Measurements from ENCODE around the gene CDH13. TPM values are rescaled to one million over a fixed set of nuclear protein-coding genes. Genes with fewer than 3 reads are reported as not detected.

The CDH13 gene
- total RNA-seq, 1 experiment from 2014 or later = 2.1 TPM

GRCh38 chr16:83266848-83267553, 640.2 kb downstream of the CDH13 start:
- CTCF ChIA-PET = no interaction called here
- H3K27me3 ChIP-seq (replicated peaks; ENCODE audit: insufficient read depth, low read depth, low read length, poor library complexity) = peaks cover 4% of the 10 kb centered on the region
- TF ChIP-seq EZH2 (IDR thresholded peaks at IDR 0.05; ENCODE audit: borderline replicate concordance, low read depth, low read length, poor library complexity, severe bottlenecking) = no peak
- TF ChIP-seq CTCF (conservative IDR thresholded peaks at IDR 0.05; ENCODE audit: low read depth, low read length) = no peak
- no peaks in the 10 kb centered on the region for H3K36me3 ChIP-seq (ENCODE audit: insufficient read depth, low read length, poor library complexity, severe bottlenecking)
- H3K4me1 ChIP-seq (ENCODE audit: insufficient read depth, low read length, poor library complexity, severe bottlenecking) = no peaks in the 10 kb centered on the region
- DNase-seq (ENCODE audit: low spot score) = no peak
- no peaks in the 10 kb centered on the region for H3K9me3 ChIP-seq (ENCODE audit: low read depth, low read length, poor library complexity, severe bottlenecking)
- H3K4me3 ChIP-seq (ENCODE audit: low read depth, low read length, poor library complexity, severe bottlenecking) = no peak overlapping the region
- POLR2A ChIA-PET (ENCODE audit: low non-redundant PET) = no interaction called here
- H3K27ac ChIP-seq (ENCODE audit: low read depth, low read length, poor library complexity, severe bottlenecking) = no peak overlapping the region
- intact Hi-C loops (cut with micrococcal nuclease; ENCODE audit: unreplicated experiment) = no loop called here
- no TSS peak for BruUV-seq (replicated peaks)

- TF ChIP-seq EZH2 (IDR thresholded peaks at IDR 0.05; ENCODE audit: borderline replicate concordance, low read depth, low read length, poor library complexity, severe bottlenecking) (no peak), CTCF (conservative IDR thresholded peaks at IDR 0.05; ENCODE audit: low read depth, low read length) (no peak)
- H3K4me3 ChIP-seq (ENCODE audit: low read depth, low read length, poor library complexity, severe bottlenecking) = no peak overlapping the region
- ChIA-PET CTCF (no interaction called here), POLR2A (ENCODE audit: low non-redundant PET) (no interaction called here)
- H3K4me1 ChIP-seq (ENCODE audit: insufficient read depth, low read length, poor library complexity, severe bottlenecking) = no peaks in the 10 kb centered on the region
- peaks cover 4% of the 10 kb centered on the region for H3K27me3 ChIP-seq (replicated peaks; ENCODE audit: insufficient read depth, low read depth, low read length, poor library complexity)
- H3K27ac ChIP-seq (ENCODE audit: low read depth, low read length, poor library complexity, severe bottlenecking) = no peak overlapping the region
- intact Hi-C loops (cut with micrococcal nuclease; ENCODE audit: unreplicated experiment) = no loop called here
- DNase-seq (ENCODE audit: low spot score) = no peak
- no TSS peak for BruUV-seq (replicated peaks)
- no peaks in the 10 kb centered on the region for H3K9me3 ChIP-seq (ENCODE audit: low read depth, low read length, poor library complexity, severe bottlenecking)
- no peaks in the 10 kb centered on the region for H3K36me3 ChIP-seq (ENCODE audit: insufficient read depth, low read length, poor library complexity, severe bottlenecking)
Observed at GRCh38 chr16:83268169-83268568, 641.4 kb downstream of the CDH13 start.

- no peak overlapping the region for H3K4me3 ChIP-seq (ENCODE audit: low read depth, low read length, poor library complexity, severe bottlenecking)
- no peaks in the 10 kb centered on the region for H3K36me3 ChIP-seq (ENCODE audit: insufficient read depth, low read length, poor library complexity, severe bottlenecking)
- no peaks in the 10 kb centered on the region for H3K4me1 ChIP-seq (ENCODE audit: insufficient read depth, low read length, poor library complexity, severe bottlenecking)
- H3K27ac ChIP-seq (ENCODE audit: low read depth, low read length, poor library complexity, severe bottlenecking) = no peak overlapping the region
- POLR2A ChIA-PET (ENCODE audit: low non-redundant PET) = no interaction called here
- TF ChIP-seq CTCF (conservative IDR thresholded peaks at IDR 0.05; ENCODE audit: low read depth, low read length) (no peak), EZH2 (IDR thresholded peaks at IDR 0.05; ENCODE audit: borderline replicate concordance, low read depth, low read length, poor library complexity, severe bottlenecking) (no peak)
- H3K27me3 ChIP-seq (replicated peaks; ENCODE audit: insufficient read depth, low read depth, low read length, poor library complexity) = peaks cover 4% of the 10 kb centered on the region
- DNase-seq (ENCODE audit: low spot score) = no peak
- BruUV-seq (replicated peaks) = no TSS peak
- CTCF ChIA-PET = no interaction called here
- no peaks in the 10 kb centered on the region for H3K9me3 ChIP-seq (ENCODE audit: low read depth, low read length, poor library complexity, severe bottlenecking)
- intact Hi-C loops (cut with micrococcal nuclease; ENCODE audit: unreplicated experiment) = no loop called here
Observed at GRCh38 chr16:83269048-83269447, 642.3 kb downstream of the CDH13 start.

All from A673 (cell line).